ENCODE results near the gene ATXN7L1.

GRCh38 chr7:105621617-105622016, 254.8 kb downstream of the ATXN7L1 start:
- TF ChIP-seq CEBPB (IDR thresholded peaks at IDR 0.05) (no peak), MAX (IDR thresholded peaks at IDR 0.05) (no peak), FOXM1 (IDR thresholded peaks at IDR 0.05; ENCODE audit: borderline replicate concordance, low read depth) (no peak), TAF1 (IDR thresholded peaks at IDR 0.05; ENCODE audit: low read depth) (no peak), YY1 (IDR thresholded peaks at IDR 0.05; ENCODE audit: low read depth) (no peak), REST (IDR thresholded peaks at IDR 0.05; ENCODE audit: low read depth) (no peak), EGR1 (IDR thresholded peaks at IDR 0.05) (no peak), USF1 (IDR thresholded peaks at IDR 0.05) (no peak), RAD21 (IDR thresholded peaks at IDR 0.05; ENCODE audit: low read depth) (no peak)

All from Ishikawa (cell line).